NB4 (cell line): Measurements from ENCODE around the gene DENND10.

ENCODE experiments used
- DNase-seq: peaks from one replicate; pipeline ENCODE4 v3.0.0; 2010; ENCODE audit warnings: low read depth
- H3K4me3 ChIP-seq: one replicate; pipeline ENCODE4 v1.5.1; 2011; ENCODE audit warnings: mild to moderate bottlenecking, low read depth, low read length, moderate library complexity
- MYC ChIP-seq: IDR thresholded peaks from 2 replicates; pipeline ENCODE4 v1.6.1; 2011; ENCODE audit warnings: low read depth, low read length
- POLR2A ChIP-seq: IDR thresholded peaks from 2 replicates; pipeline ENCODE4 v1.6.1; 2011; ENCODE audit warnings: mild to moderate bottlenecking; ENCODE audit not compliant: insufficient read length; ENCODE audit errors: extremely low read depth
- TF ChIP-seq, protein P1 (sequence below): IDR thresholded peaks from 2 replicates; pipeline ENCODE4 v1.6.1; 2011; ENCODE audit warnings: low read depth, low read length
- TF ChIP-seq, protein P2 (sequence below): IDR thresholded peaks from one replicate; pipeline ENCODE4 v1.5.1; 2012; ENCODE audit warnings: low read depth, low read length

Gene DENND10

GRCh38 chr10:119061926-119062325 lies 42.0 kb upstream of the DENND10 start:
- H3K4me3 ChIP-seq, result no peak overlapping the region
- DNase-seq, result no peak
- TF ChIP-seq POLR2A (no peak), MYC (no peak)
- TF ChIP-seq, protein P1, sequence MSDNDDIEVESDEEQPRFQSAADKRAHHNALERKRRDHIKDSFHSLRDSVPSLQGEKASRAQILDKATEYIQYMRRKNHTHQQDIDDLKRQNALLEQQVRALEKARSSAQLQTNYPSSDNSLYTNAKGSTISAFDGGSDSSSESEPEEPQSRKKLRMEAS, result no peak
- TF ChIP-seq, protein P2, sequence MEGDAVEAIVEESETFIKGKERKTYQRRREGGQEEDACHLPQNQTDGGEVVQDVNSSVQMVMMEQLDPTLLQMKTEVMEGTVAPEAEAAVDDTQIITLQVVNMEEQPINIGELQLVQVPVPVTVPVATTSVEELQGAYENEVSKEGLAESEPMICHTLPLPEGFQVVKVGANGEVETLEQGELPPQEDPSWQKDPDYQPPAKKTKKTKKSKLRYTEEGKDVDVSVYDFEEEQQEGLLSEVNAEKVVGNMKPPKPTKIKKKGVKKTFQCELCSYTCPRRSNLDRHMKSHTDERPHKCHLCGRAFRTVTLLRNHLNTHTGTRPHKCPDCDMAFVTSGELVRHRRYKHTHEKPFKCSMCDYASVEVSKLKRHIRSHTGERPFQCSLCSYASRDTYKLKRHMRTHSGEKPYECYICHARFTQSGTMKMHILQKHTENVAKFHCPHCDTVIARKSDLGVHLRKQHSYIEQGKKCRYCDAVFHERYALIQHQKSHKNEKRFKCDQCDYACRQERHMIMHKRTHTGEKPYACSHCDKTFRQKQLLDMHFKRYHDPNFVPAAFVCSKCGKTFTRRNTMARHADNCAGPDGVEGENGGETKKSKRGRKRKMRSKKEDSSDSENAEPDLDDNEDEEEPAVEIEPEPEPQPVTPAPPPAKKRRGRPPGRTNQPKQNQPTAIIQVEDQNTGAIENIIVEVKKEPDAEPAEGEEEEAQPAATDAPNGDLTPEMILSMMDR, result no peak

DNA sequence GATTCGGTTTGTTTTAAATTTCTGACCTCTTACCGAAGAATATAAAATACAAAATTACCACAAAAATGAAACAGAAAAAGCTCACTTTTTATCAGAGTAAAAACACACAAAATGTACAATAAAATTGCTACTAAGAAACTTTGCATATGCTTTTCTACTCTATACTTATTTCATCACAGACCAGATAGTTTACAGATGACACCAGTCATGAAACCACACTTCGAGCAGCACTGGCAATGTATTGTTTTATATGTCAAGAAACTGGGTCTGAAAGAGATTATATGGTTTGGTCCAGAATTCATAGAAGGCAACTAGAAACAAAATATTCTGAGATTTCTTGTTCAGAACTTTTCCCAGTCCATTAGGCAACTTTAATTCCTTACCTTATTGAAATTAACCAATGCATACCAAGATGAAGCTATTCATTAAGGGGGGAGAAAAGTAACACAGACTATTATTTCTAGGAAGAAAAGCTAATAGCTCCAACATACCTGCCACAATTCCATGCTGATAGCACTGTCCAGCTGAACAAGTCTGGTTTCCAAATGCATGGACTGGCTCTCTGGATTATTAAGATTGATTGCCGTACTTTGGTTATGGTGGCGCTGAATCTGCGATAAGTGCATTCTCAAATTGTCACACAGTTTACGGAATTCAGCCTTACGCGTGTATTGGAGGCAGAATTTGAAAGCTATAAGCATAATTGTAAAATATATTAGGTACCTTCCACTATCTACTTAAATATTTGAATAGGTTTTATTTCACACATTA lies 33.3 kb upstream of the DENND10 start:
- TF ChIP-seq MYC, result no peak
- TF ChIP-seq POLR2A, result no peak
- TF ChIP-seq, protein P2, result no peak
- TF ChIP-seq, protein P1, result no peak
- no peak for DNase-seq
- H3K4me3 ChIP-seq, result no peak overlapping the region

DNA sequence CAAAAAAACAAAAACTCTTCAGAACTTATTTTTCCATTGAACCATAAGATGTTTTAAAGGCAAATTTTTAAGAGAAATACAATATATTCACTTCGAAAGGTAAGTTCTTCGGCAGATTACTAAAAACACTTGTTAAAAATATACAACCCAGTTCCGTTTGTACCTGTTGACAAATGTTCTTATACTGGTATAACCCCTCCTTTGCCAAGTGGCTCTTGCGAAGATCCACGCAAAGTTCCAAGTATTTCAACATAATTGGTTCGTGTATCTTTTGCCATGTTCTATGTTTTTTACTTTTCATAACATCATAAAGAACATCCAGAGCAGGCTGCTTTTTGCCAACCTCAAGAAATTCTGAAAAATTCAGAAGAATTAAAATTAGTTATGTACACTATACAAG lies 30.3 kb upstream of the DENND10 start:
- H3K4me3 ChIP-seq, result peak overlapping the region; percentile 4
- TF ChIP-seq, protein P1, result no peak
- no peak for TF ChIP-seq POLR2A
- no peak for TF ChIP-seq MYC
- TF ChIP-seq, protein P2, result no peak
- no peak for DNase-seq

DNA sequence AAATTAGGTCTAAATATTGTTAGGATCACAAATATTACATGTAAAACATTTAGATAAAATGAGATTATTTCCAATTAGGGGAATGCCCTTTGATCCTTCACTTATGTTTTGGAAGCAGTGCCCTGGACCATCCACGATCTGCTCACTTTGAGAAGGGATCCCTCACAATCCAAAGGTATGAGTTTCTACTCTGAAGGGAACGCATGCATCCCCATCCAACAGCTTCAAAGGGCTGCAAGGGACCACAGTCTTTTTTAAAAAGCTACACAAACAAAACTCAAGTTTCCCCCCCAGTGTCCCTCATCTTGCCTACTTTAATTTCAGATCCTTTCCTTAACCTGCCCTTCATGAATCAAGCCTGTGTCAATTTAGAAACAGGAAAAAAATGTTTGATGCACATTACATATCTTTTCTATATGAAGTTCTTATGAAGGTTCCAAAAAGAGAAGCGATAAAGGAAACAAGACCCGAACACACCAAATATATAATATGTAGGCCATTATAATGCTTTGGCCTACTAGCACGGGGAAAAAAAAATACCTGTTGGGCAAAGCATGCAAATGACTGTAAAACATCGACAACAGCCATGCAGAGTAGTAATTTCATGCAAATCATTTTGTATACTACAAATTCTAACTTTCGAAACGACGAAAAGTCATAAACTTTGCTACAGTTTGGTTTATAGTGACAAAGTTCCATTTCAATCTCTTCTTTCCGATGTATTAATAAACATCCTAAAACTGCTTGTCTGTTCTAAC lies 25.3 kb upstream of the DENND10 start:
- DNase-seq, result peak; percentile 36
- peak overlapping the region; percentile 99 for H3K4me3 ChIP-seq
- no peak for TF ChIP-seq POLR2A
- TF ChIP-seq, protein P2, result no peak
- TF ChIP-seq, protein P1, result no peak
- TF ChIP-seq MYC, result no peak

- DNase-seq, result peak; percentile 86
- H3K4me3 ChIP-seq, result peak overlapping the region; percentile 99
- TF ChIP-seq MYC (no peak; the same call in 1 of the 2 replicates), POLR2A (no peak)
- TF ChIP-seq, protein P2, result no peak
- TF ChIP-seq, protein P1, result 0 out of 2 replicates have a peak, but pooled peaks have one; percentile 26
Measured at GRCh38 chr10:119079599-119080520, 24.1 kb upstream of the DENND10 start.
